HepG2 (cell line): ENCODE results near the gene DLEC1. TPM values are rescaled to one million over a fixed set of nuclear protein-coding genes. Genes with fewer than 3 reads are reported as not detected.

Experiments
- KLF12 ChIP-seq: sonication (generic); formaldehyde crosslinking; IDR thresholded peaks from 2 replicates; pipeline ENCODE4 v1.4.0; 2020; ENCODE audit warnings: missing genetic modification reagents, borderline replicate concordance
- RERE ChIP-seq: IDR thresholded peaks from 2 replicates; pipeline ENCODE4 v1.6.1; 2016; ENCODE audit warnings: low read depth, missing genetic modification reagents, missing compliant biosample characterization
- ZBTB37 ChIP-seq: sonication (generic); formaldehyde crosslinking; IDR thresholded peaks from 2 replicates; pipeline ENCODE4 v1.4.0; 2020; ENCODE audit warnings: mild to moderate bottlenecking, missing genetic modification reagents
- ZMYM2 ChIP-seq: sonication (generic); formaldehyde crosslinking; IDR thresholded peaks from 2 replicates; pipeline ENCODE4 v1.8.0; 2022; ENCODE audit warnings: mild to moderate bottlenecking, missing genetic modification reagents
- ZNF253 ChIP-seq: sonication (generic); formaldehyde crosslinking; IDR thresholded peaks from 2 replicates; pipeline ENCODE4 v1.8.0; 2022; ENCODE audit warnings: mild to moderate bottlenecking, missing genetic modification reagents, borderline replicate concordance
- ZNF547 ChIP-seq: sonication (generic); formaldehyde crosslinking; IDR thresholded peaks from 2 replicates; pipeline ENCODE4 v1.5.1; 2020; ENCODE audit warnings: mild to moderate bottlenecking, missing genetic modification reagents
- ZNF652 ChIP-seq: IDR thresholded peaks from 2 replicates; pipeline ENCODE4 v1.6.1; 2016; ENCODE audit warnings: low read depth, borderline replicate concordance
- ZNF720 ChIP-seq: sonication (generic); formaldehyde crosslinking; IDR thresholded peaks from 2 replicates; pipeline ENCODE4 v1.4.0; 2020; ENCODE audit warnings: missing genetic modification reagents
- polyA plus RNA-seq, 8 experiments: library from polyadenylated mRNA; depleted of rRNA in 3 of 8; stranded (reverse) in 7 of 8; unstranded in 1 of 8; fragments of >200 nt; fragmentation: Illumina TruSeq in 4 of 8; extraction: Trizol in 4 of 8; gene quantifications; 2 replicates each; pipeline versions ENCODE4 v1.2.1 to v1.2.3, GENCODE V29; 2011 to 2016; ENCODE audit warnings: low read depth in 4 of 8, missing spikeins in 1 of 8, mixed read lengths in 1 of 8; ENCODE audit not compliant: insufficient read depth in 1 of 8
- total RNA-seq, 5 experiments: library from RNA; depleted of rRNA; stranded (reverse); fragments of >200 nt; fragmentation: Illumina TruSeq; extraction: Trizol; gene quantifications; 2 replicates each; pipeline ENCODE4 v1.2.3, GENCODE V29; 2016; ENCODE audit warnings: low read depth in 1 of 5
- TF ChIP-seq, protein P1 (sequence below): sonication (generic); formaldehyde crosslinking; IDR thresholded peaks from 2 replicates; pipeline ENCODE4 v1.4.0; 2020; ENCODE audit warnings: missing genetic modification reagents
- TF ChIP-seq, protein P2 (sequence below): sonication (generic); formaldehyde crosslinking; conservative IDR thresholded peaks from 2 replicates; pipeline ENCODE4 v1.4.0; 2020; ENCODE audit warnings: missing genetic modification reagents
- TF ChIP-seq, protein P3 (sequence below), 2 experiments: sonication (generic) in 1 of 2; formaldehyde crosslinking in 1 of 2; IDR thresholded peaks; 2 replicates each; pipeline versions ENCODE4 v1.4.0 to v1.6.1; 2016 to 2020; ENCODE audit warnings: borderline replicate concordance in 1 of 2, low read depth in 1 of 2, mild to moderate bottlenecking in 1 of 2, missing genetic modification reagents in 1 of 2

The DLEC1 gene
- total and polyA plus RNA-seq, 2 of the 13 experiments (the other 11 are each of a cell fraction or from before 2014, with no cell fraction given) = 0.09 TPM; not detected in 1

GRCh38 chr3:38133557-38134405 is 94.8 kb downstream of the DLEC1 start (continued):
- peak; percentile 80; the same call in 1 of the 2 replicates for TF ChIP-seq RERE (CRISPR knock-in tag)
- no peak for TF ChIP-seq ZNF253 (CRISPR knock-in tag)
- TF ChIP-seq ZNF720 (CRISPR knock-in tag) = no peak
- no peak for TF ChIP-seq KLF12 (CRISPR knock-in tag)
- peak; percentile 82 for TF ChIP-seq ZMYM2 (CRISPR knock-in tag)
- TF ChIP-seq ZNF652 (CRISPR knock-in tag) = peak; percentile 57; the same call in 1 of the 2 replicates
- TF ChIP-seq, protein P1, sequence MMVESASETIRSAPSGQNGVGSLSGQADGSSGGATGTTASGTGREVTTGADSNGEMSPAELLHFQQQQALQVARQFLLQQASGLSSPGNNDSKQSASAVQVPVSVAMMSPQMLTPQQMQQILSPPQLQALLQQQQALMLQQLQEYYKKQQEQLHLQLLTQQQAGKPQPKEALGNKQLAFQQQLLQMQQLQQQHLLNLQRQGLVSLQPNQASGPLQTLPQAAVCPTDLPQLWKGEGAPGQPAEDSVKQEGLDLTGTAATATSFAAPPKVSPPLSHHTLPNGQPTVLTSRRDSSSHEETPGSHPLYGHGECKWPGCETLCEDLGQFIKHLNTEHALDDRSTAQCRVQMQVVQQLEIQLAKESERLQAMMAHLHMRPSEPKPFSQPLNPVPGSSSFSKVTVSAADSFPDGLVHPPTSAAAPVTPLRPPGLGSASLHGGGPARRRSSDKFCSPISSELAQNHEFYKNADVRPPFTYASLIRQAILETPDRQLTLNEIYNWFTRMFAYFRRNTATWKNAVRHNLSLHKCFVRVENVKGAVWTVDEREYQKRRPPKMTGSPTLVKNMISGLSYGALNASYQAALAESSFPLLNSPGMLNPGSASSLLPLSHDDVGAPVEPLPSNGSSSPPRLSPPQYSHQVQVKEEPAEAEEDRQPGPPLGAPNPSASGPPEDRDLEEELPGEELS (CRISPR knock-in tag) = peak; percentile 88
- TF ChIP-seq ZNF547 (CRISPR knock-in tag) = 0 out of 2 replicates have a peak, but pooled peaks have one; percentile 34
- no peak for TF ChIP-seq ZBTB37 (CRISPR knock-in tag)
- TF ChIP-seq, protein P2, sequence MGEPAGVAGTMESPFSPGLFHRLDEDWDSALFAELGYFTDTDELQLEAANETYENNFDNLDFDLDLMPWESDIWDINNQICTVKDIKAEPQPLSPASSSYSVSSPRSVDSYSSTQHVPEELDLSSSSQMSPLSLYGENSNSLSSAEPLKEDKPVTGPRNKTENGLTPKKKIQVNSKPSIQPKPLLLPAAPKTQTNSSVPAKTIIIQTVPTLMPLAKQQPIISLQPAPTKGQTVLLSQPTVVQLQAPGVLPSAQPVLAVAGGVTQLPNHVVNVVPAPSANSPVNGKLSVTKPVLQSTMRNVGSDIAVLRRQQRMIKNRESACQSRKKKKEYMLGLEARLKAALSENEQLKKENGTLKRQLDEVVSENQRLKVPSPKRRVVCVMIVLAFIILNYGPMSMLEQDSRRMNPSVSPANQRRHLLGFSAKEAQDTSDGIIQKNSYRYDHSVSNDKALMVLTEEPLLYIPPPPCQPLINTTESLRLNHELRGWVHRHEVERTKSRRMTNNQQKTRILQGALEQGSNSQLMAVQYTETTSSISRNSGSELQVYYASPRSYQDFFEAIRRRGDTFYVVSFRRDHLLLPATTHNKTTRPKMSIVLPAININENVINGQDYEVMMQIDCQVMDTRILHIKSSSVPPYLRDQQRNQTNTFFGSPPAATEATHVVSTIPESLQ = 0 out of 2 replicates have a peak, but pooled peaks have one; percentile 46
- TF ChIP-seq, protein P3, sequence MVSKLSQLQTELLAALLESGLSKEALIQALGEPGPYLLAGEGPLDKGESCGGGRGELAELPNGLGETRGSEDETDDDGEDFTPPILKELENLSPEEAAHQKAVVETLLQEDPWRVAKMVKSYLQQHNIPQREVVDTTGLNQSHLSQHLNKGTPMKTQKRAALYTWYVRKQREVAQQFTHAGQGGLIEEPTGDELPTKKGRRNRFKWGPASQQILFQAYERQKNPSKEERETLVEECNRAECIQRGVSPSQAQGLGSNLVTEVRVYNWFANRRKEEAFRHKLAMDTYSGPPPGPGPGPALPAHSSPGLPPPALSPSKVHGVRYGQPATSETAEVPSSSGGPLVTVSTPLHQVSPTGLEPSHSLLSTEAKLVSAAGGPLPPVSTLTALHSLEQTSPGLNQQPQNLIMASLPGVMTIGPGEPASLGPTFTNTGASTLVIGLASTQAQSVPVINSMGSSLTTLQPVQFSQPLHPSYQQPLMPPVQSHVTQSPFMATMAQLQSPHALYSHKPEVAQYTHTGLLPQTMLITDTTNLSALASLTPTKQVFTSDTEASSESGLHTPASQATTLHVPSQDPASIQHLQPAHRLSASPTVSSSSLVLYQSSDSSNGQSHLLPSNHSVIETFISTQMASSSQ (IDR thresholded peaks at IDR 0.05; ENCODE audit: low read depth) = peak; percentile 67
- TF ChIP-seq, protein P3 (CRISPR knock-in tag; IDR thresholded peaks at IDR 0.05; ENCODE audit: borderline replicate concordance) = peak; percentile 76; the same call in 1 of the 2 replicates
